HEK293T (cell line): Measurements from ENCODE around the gene GDPD5.

Source experiments
- CTCF ChIA-PET: fragments of 350-600 bp; formaldehyde crosslinking; extraction: SDS; loops from one replicate; lab custom pipeline; 2021; ENCODE audit warnings: antibody characterized with exemption, inconsistent platforms; lab: Yijun Ruan, JAX
- POLR2A ChIA-PET: fragments of 350-600 bp; formaldehyde crosslinking; extraction: SDS; loops from one replicate; lab custom pipeline; 2020; ENCODE audit warnings: antibody characterized with exemption, inconsistent platforms; lab: Yijun Ruan, JAX
- DNase-seq: peaks from one replicate; pipeline ENCODE4 v3.0.0; 2012; ENCODE audit warnings: mixed read lengths; ENCODE audit errors: extremely low spot score
- ARNT ChIP-seq: fragments of 450-650 bp; IDR thresholded peaks from 2 replicates; pipeline ENCODE4 v1.6.1; 2017; ENCODE audit warnings: mild to moderate bottlenecking
- BHLHE40 ChIP-seq: fragments of 450-650 bp; IDR thresholded peaks from 2 replicates; pipeline ENCODE4 v1.6.1; 2016; ENCODE audit warnings: mild to moderate bottlenecking, moderate library complexity, borderline replicate concordance
- CTBP1 ChIP-seq: fragments of 450-650 bp; IDR thresholded peaks from 2 replicates; pipeline ENCODE4 v1.6.1; 2016; ENCODE audit warnings: borderline replicate concordance
- ELF4 ChIP-seq: fragments of 450-650 bp; IDR thresholded peaks from 2 replicates; pipeline ENCODE4 v1.6.1; 2017; ENCODE audit warnings: antibody characterized with exemption
- FOXA1 ChIP-seq: fragments of 450-650 bp; IDR thresholded peaks from 2 replicates; pipeline ENCODE4 v1.6.1; 2016; ENCODE audit warnings: mild to moderate bottlenecking
- FOXK2 ChIP-seq: fragments of 450-650 bp; IDR thresholded peaks from 2 replicates; pipeline ENCODE4 v1.6.1; 2016; ENCODE audit warnings: mild to moderate bottlenecking
- FOXM1 ChIP-seq: fragments of 450-650 bp; IDR thresholded peaks from 2 replicates; pipeline ENCODE4 v1.6.1; 2017; ENCODE audit warnings: mild to moderate bottlenecking, borderline replicate concordance
- HDGF ChIP-seq: fragments of 450-650 bp; IDR thresholded peaks from 2 replicates; pipeline ENCODE4 v1.6.1; 2017; ENCODE audit warnings: antibody characterized with exemption, borderline replicate concordance
- L3MBTL2 ChIP-seq: fragments of 450-650 bp; conservative IDR thresholded peaks from 2 replicates; pipeline ENCODE4 v1.6.1; 2016; ENCODE audit warnings: mild to moderate bottlenecking
- LEF1 ChIP-seq: fragments of 450-650 bp; IDR thresholded peaks from 2 replicates; pipeline ENCODE4 v1.6.1; 2017; ENCODE audit warnings: mild to moderate bottlenecking, borderline replicate concordance
- NFRKB ChIP-seq: fragments of 450-650 bp; IDR thresholded peaks from 2 replicates; pipeline ENCODE4 v1.6.1; 2016; ENCODE audit warnings: mild to moderate bottlenecking, moderate library complexity
- PKNOX1 ChIP-seq: fragments of 450-650 bp; IDR thresholded peaks from 2 replicates; pipeline ENCODE4 v1.6.1; 2016
- SP1 ChIP-seq: fragments of 450-650 bp; IDR thresholded peaks from 2 replicates; pipeline ENCODE4 v1.6.1; 2017
- SUZ12 ChIP-seq: fragments of 450-650 bp; IDR thresholded peaks from 2 replicates; pipeline ENCODE4 v1.6.1; 2016; ENCODE audit warnings: mild to moderate bottlenecking
- TARDBP ChIP-seq: fragments of 450-650 bp; IDR thresholded peaks from 2 replicates; pipeline ENCODE4 v1.6.1; 2016
- ZNF384 ChIP-seq: fragments of 450-650 bp; IDR thresholded peaks from 2 replicates; pipeline ENCODE4 v1.6.1; 2016

Gene GDPD5

GRCh38 chr11:75558939-75559843 lies 33.5 kb upstream of the GDPD5 start:
- ChIA-PET CTCF (interaction anchor here (0.6 kb wide), 1 partner anchor 116 kb away, joined by 3 read pairs; no protein-coding TSS in a partner anchor), POLR2A (interaction anchor here (0.7 to 1.8 kb wide), 6 partner anchors 10 to 159 kb away, joined by 3 to 10 read pairs (median 4); no protein-coding TSS in a partner anchor)
- TF ChIP-seq HDGF: no peak
- TF ChIP-seq BHLHE40: no peak
- no peak for TF ChIP-seq FOXA1
- no peak for TF ChIP-seq TARDBP
- no peak for TF ChIP-seq PKNOX1
- no peak for TF ChIP-seq FOXK2
- TF ChIP-seq LEF1: no peak
- no peak for TF ChIP-seq L3MBTL2
- no peak for TF ChIP-seq SP1
- no peak for TF ChIP-seq ELF4
- TF ChIP-seq SUZ12: no peak
- no peak for DNase-seq

GRCh38 chr11:75557666-75558494 lies 32.1 kb upstream of the GDPD5 start:
- ChIA-PET POLR2A (no interaction called here), CTCF (no interaction called here)
- no peak for DNase-seq
- TF ChIP-seq TARDBP: no peak
- no peak for TF ChIP-seq L3MBTL2
- TF ChIP-seq ZNF384: no peak
- no peak for TF ChIP-seq FOXA1

GRCh38 chr11:75556275-75556674 lies 30.5 kb upstream of the GDPD5 start:
- POLR2A ChIA-PET: no interaction called here
- CTCF ChIA-PET: no interaction called here
- TF ChIP-seq HDGF: no peak
- no peak for TF ChIP-seq ZNF384
- no peak for TF ChIP-seq CTBP1
- TF ChIP-seq FOXM1: no peak
- TF ChIP-seq NFRKB: no peak
- no peak for TF ChIP-seq PKNOX1
- no peak for TF ChIP-seq TARDBP
- TF ChIP-seq FOXA1: no peak
- TF ChIP-seq BHLHE40: no peak
- no peak for TF ChIP-seq ARNT
- no peak for TF ChIP-seq FOXK2
- TF ChIP-seq SUZ12: no peak
- no peak for TF ChIP-seq SP1
- no peak for TF ChIP-seq LEF1
- no peak for TF ChIP-seq ELF4
- TF ChIP-seq L3MBTL2: no peak
- DNase-seq: no peak

GRCh38 chr11:75555079-75555811 lies 29.5 kb upstream of the GDPD5 start:
- POLR2A ChIA-PET: interaction anchor here (1.6 to 2.4 kb wide), 4 partner anchors 7 to 30 kb away, joined by 4 to 34 read pairs (median 10); partner anchors contain the start of gene SERPINH1
- TF ChIP-seq TARDBP (no peak), FOXM1 (no peak), HDGF (no peak), LEF1 (no peak), ZNF384 (no peak), ELF4 (no peak), BHLHE40 (no peak), SP1 (no peak), NFRKB (no peak)
- DNase-seq: no peak
- CTCF ChIA-PET: interaction anchor here (0.6 kb wide), 1 partner anchor 318 kb away, joined by 8 read pairs; no protein-coding TSS in a partner anchor

- ChIA-PET CTCF (interaction anchor here (1.2 kb wide), 1 partner anchor 23 kb away, joined by 9 read pairs; no protein-coding TSS in a partner anchor), POLR2A (interaction anchor here (0.6 to 2.4 kb wide), 10 partner anchors 8 to 31 kb away, joined by 3 to 34 read pairs (median 4); partner anchors contain the start of genes GDPD5 and SERPINH1)
- TF ChIP-seq ELF4 (no peak), NFRKB (no peak), HDGF (no peak)
- no peak for DNase-seq
Measured at GRCh38 chr11:75554258-75555022, 28.7 kb upstream of the GDPD5 start.
